CD8-positive, alpha-beta memory T cell (primary cell): ENCODE results near the gene BICC1. TPM values are rescaled to one million over a fixed set of nuclear protein-coding genes. Genes with fewer than 3 reads are reported as not detected.

Experiments
- CTCF ChIA-PET: fragments of 350-600 bp; sonication (Branson Sonifier 250); formaldehyde crosslinking; loops from one replicate; lab custom pipeline; 2021; ENCODE audit warnings: antibody characterized with exemption; lab: Charles Lee
- POLR2A ChIA-PET: fragments of 350-600 bp; sonication (Branson Sonifier 250); formaldehyde crosslinking; loops from one replicate; lab custom pipeline; 2021; ENCODE audit warnings: antibody characterized with exemption; lab: Charles Lee
- DNase-seq, 5 donors: peaks; one replicate each; pipeline versions ENCODE4 v3.0.0 to v3.0.0-alpha.2; 2020 to 2022; ENCODE audit warnings: mixed read lengths in 1 of 5
- H3K27ac ChIP-seq: one replicate; pipeline ENCODE4 v1.7.0; 2013; ENCODE audit warnings: low read depth, mild to moderate bottlenecking, low read length, moderate library complexity
- H3K27me3 ChIP-seq: 2 replicates; pipeline ENCODE4 v1.7.0; 2013; ENCODE audit warnings: low read length, mild to moderate bottlenecking; ENCODE audit not compliant: insufficient read depth, poor library complexity, severe bottlenecking
- H3K36me3 ChIP-seq: 2 replicates; pipeline ENCODE4 v1.7.0; 2013; ENCODE audit warnings: mild to moderate bottlenecking, low read length, moderate library complexity; ENCODE audit not compliant: insufficient read depth
- H3K4me1 ChIP-seq: 2 replicates; pipeline ENCODE4 v1.7.0; 2013; ENCODE audit warnings: mild to moderate bottlenecking, low read length, moderate library complexity; ENCODE audit not compliant: insufficient read depth
- H3K4me3 ChIP-seq: 2 replicates; pipeline ENCODE4 v1.7.0; 2013; ENCODE audit warnings: mild to moderate bottlenecking, low read length
- H3K9me3 ChIP-seq: 2 replicates; pipeline ENCODE4 v1.7.0; 2013; ENCODE audit warnings: mild to moderate bottlenecking, low read length
- H3K27ac Mint-ChIP-seq, 8 donors: one replicate each; pipeline ENCODE4 v1.8.0; 2020 to 2021; ENCODE audit warnings: mixed read lengths in 8 of 8, mild to moderate bottlenecking in 6 of 8, inconsistent platforms in 3 of 8, moderate library complexity in 3 of 8
- H3K27me3 Mint-ChIP-seq, 2 donors: one replicate each; pipeline ENCODE4 v1.8.0; 2020 to 2021; ENCODE audit warnings: mixed read lengths in 2 of 2, mild to moderate bottlenecking in 1 of 2, moderate library complexity in 1 of 2
- H3K36me3 Mint-ChIP-seq, 3 donors: one replicate each; pipeline ENCODE4 v1.8.0; 2020 to 2021; ENCODE audit warnings: mixed read lengths in 3 of 3, inconsistent platforms in 1 of 3, mild to moderate bottlenecking in 1 of 3
- H3K4me1 Mint-ChIP-seq, 3 donors: one replicate each; pipeline ENCODE4 v1.8.0; 2020 to 2021; ENCODE audit warnings: mixed read lengths in 3 of 3, inconsistent platforms in 1 of 3, mild to moderate bottlenecking in 1 of 3
- H3K4me3 Mint-ChIP-seq, 7 donors: one replicate each; pipeline ENCODE4 v1.8.0; 2020 to 2021; ENCODE audit warnings: mixed read lengths in 7 of 7, mild to moderate bottlenecking in 6 of 7, moderate library complexity in 4 of 7, inconsistent platforms in 2 of 7
- H3K9me3 Mint-ChIP-seq, 5 donors: one replicate each; pipeline ENCODE4 v1.8.0; 2020 to 2022; ENCODE audit warnings: mixed read lengths in 5 of 5, mild to moderate bottlenecking in 3 of 5, moderate library complexity in 2 of 5, inconsistent platforms in 1 of 5
- polyA plus RNA-seq: library from polyadenylated mRNA; unstranded; fragments of 300-500 nt; fragmentation: Illumina TruSeq; gene quantifications from one replicate; pipeline ENCODE4 v1.2.3, GENCODE V29; 2021
- total RNA-seq, 2 experiments: library from RNA; stranded (reverse); gene quantifications; one replicate each; pipeline ENCODE4 v1.2.3, GENCODE V29; 2021

Gene BICC1
- total and polyA plus RNA-seq, 3 experiments from 2014 or later: not detected

GRCh38 chr10:58873161-58873560 is 360.5 kb downstream of the BICC1 start:
- Histone ChIP-seq H3K27me3 (no peaks in the 10 kb centered on the region), H3K27ac (no peak overlapping the region), H3K4me1 (no peaks in the 10 kb centered on the region), H3K36me3 (no peaks in the 10 kb centered on the region), H3K9me3 (no peaks in the 10 kb centered on the region), H3K4me3 (no peak overlapping the region)
- Mint-ChIP-seq H3K27me3 (peaks cover 0 to 1% of the 10 kb centered on the region in 2 donors), H3K9me3 (no peaks in the 10 kb centered on the region), H3K27ac (no peak overlapping the region), H3K4me3 (no peak overlapping the region), H3K4me1 (no peaks in the 10 kb centered on the region), H3K36me3 (no peaks in the 10 kb centered on the region)
- ChIA-PET POLR2A (no interaction called here), CTCF (no interaction called here)
- DNase-seq: no peak

Other genes with a start within 250 kb of the BICC1 start
- 1 to 10 TPM; 7.0 to 7.6 TPM for gene IPMK, start 245.0 kb upstream of the BICC1 start, total RNA-seq
- 1.6 TPM for gene IPMK, start 245.0 kb upstream of the BICC1 start, polyA plus RNA-seq
- 10 to 100 TPM; 51.4 to 55.6 TPM for gene CISD1, start 243.7 kb upstream of the BICC1 start, total RNA-seq
- gene CISD1, start 243.7 kb upstream of the BICC1 start, polyA plus RNA-seq: 63.5 TPM
- gene UBE2D1, start 177.9 kb upstream of the BICC1 start, total RNA-seq: 10 to 100 TPM; 16.5 to 16.6 TPM
- gene UBE2D1, start 177.9 kb upstream of the BICC1 start, polyA plus RNA-seq: 18.3 TPM
- 100 to 1,000 TPM; 124 to 136 TPM for gene TFAM, start 127.5 kb upstream of the BICC1 start, total RNA-seq
- gene TFAM, start 127.5 kb upstream of the BICC1 start, polyA plus RNA-seq: 50.6 TPM